Upper lobe of right lung (tissue), 1 donor: ENCODE results near the gene PSMA5. TPM values are rescaled to one million over a fixed set of nuclear protein-coding genes. Genes with fewer than 3 reads are reported as not detected.

ENCODE experiments used
- total RNA-seq: library from RNA; stranded (reverse); fragmentation: NEBNext Ultra II Directional; extraction: Animal tissue kit (Norgen Biotek cat#: 25700); gene quantifications from one replicate; pipeline ENCODE4 v1.2.1, GENCODE V29; 2021
- donor health status: DM: no; HTN: yes; CAD: no; lungs with severe emphysema.

Gene PSMA5
- total RNA-seq, 1 donor from 2014 or later: 67.8 TPM

Other genes starting within 250 kb of the PSMA5 start
- gene SARS1, start 212.5 kb downstream of the PSMA5 start, total RNA-seq: 194 TPM
- 7.4 TPM for gene CELSR2, start 176.9 kb downstream of the PSMA5 start, total RNA-seq
- 2.9 TPM for gene PSRC1, start 143.3 kb downstream of the PSMA5 start, total RNA-seq
- 3.6 TPM for gene MYBPHL, start 119.4 kb downstream of the PSMA5 start, total RNA-seq
- 183 TPM for gene SORT1, start 28.5 kb downstream of the PSMA5 start, total RNA-seq
- 3.1 TPM for gene SYPL2, start 40.1 kb upstream of the PSMA5 start, total RNA-seq
- gene ATXN7L2, start 57.5 kb upstream of the PSMA5 start, total RNA-seq: 4.6 TPM
- gene CYB561D1, start 67.6 kb upstream of the PSMA5 start, total RNA-seq: 13.1 TPM
- gene AMIGO1, start 83.3 kb upstream of the PSMA5 start, total RNA-seq: 13.3 TPM
- not detected for gene GPR61, start 113.4 kb upstream of the PSMA5 start, total RNA-seq
- gene GNAI3, start 122.2 kb upstream of the PSMA5 start, total RNA-seq: 6.9 TPM
- gene GNAT2, start 193.2 kb upstream of the PSMA5 start, total RNA-seq: not detected
- gene AMPD2, start 193.4 kb upstream of the PSMA5 start, total RNA-seq: 56.9 TPM
- gene GSTM4, start 229.7 kb upstream of the PSMA5 start, total RNA-seq: 17.2 TPM
- 37.3 TPM for gene GSTM2, start 241.6 kb upstream of the PSMA5 start, total RNA-seq